Suprapubic skin (tissue), 4 donors: Measurements from ENCODE around the gene PDE6A. TPM values are rescaled to one million over a fixed set of nuclear protein-coding genes. Genes with fewer than 3 reads are reported as not detected.

Source experiments
- DNase-seq, 2 donors: peaks; one replicate each; pipeline ENCODE4 v3.0.0-alpha.2; 2019; ENCODE audit warnings: low spot score in 2 of 2
- H3K27ac ChIP-seq: fragments of 200-600 bp; sonication (generic); one replicate; pipeline ENCODE4 v1.5.1; 2019
- H3K27me3 ChIP-seq: fragments of 200-600 bp; sonication (generic); one replicate; pipeline ENCODE4 v1.5.1; 2019
- H3K36me3 ChIP-seq: fragments of 200-600 bp; sonication (generic); one replicate; pipeline ENCODE4 v1.5.1; 2019
- H3K4me1 ChIP-seq: fragments of 200-600 bp; sonication (generic); one replicate; pipeline ENCODE4 v1.5.1; 2019
- H3K4me3 ChIP-seq: fragments of 200-600 bp; sonication (generic); one replicate; pipeline ENCODE4 v1.5.1; 2019; ENCODE audit warnings: mild to moderate bottlenecking
- H3K9me3 ChIP-seq: fragments of 200-600 bp; sonication (generic); one replicate; pipeline ENCODE4 v1.5.1; 2019
- CTCF ChIP-seq, 2 donors: fragments of 200-600 bp in 1 of 2; fragments of 450-650 bp in 1 of 2; sonication (generic) in 1 of 2; IDR thresholded peaks; one replicate each; pipeline ENCODE4 v1.5.1; 2016 to 2019; ENCODE audit warnings: antibody characterized with exemption in 2 of 2, mild to moderate bottlenecking in 1 of 2, moderate library complexity in 1 of 2
- EP300 ChIP-seq: sonication (generic); formaldehyde crosslinking; IDR thresholded peaks from one replicate; pipeline ENCODE4 v1.6.1; 2017; ENCODE audit warnings: antibody characterized with exemption
- POLR2A ChIP-seq, 2 donors: fragments of 450-650 bp; IDR thresholded peaks; one replicate each; pipeline ENCODE4 v1.6.1; 2017; ENCODE audit warnings: antibody characterized with exemption in 2 of 2, mild to moderate bottlenecking in 2 of 2, moderate library complexity in 2 of 2
- POLR2AphosphoS5 ChIP-seq, 3 donors: sonication (generic); formaldehyde crosslinking; IDR thresholded peaks; one replicate each; pipeline ENCODE4 v1.6.1; 2017; ENCODE audit warnings: antibody characterized with exemption in 3 of 3
- WGBS: methylation state at CpG from one replicate; pipeline ENCODE4 v1.1.5; 2018; 5-methylcytosine and 5-hydroxymethylcytosine counted together
- total RNA-seq, 4 donors: library from RNA; depleted of rRNA; stranded (reverse); fragments of >200 nt; gene quantifications; one replicate each; pipeline ENCODE4 v1.1.0, GENCODE V29; 2016

PDE6A gene
- total RNA-seq, 4 donors from 2014 or later = 0.17 to 2.9 (median 1.3) TPM

GRCh38 chr5:149895416-149896345 lies 48.9 kb downstream of the PDE6A start:
- no peaks in the 10 kb centered on the region for H3K9me3 ChIP-seq
- H3K36me3 ChIP-seq = no peaks in the 10 kb centered on the region
- no peaks in the 10 kb centered on the region for H3K27me3 ChIP-seq
- H3K27ac ChIP-seq = no peak overlapping the region
- peaks cover 18% of the 10 kb centered on the region for H3K4me1 ChIP-seq
- no peak for DNase-seq
- H3K4me3 ChIP-seq = no peak overlapping the region
- no peak for TF ChIP-seq POLR2AphosphoS5 (IDR thresholded peaks at IDR 0.05)
- TF ChIP-seq POLR2A (IDR thresholded peaks at IDR 0.05) = no peak
- no peak for TF ChIP-seq EP300
- TF ChIP-seq CTCF (IDR thresholded peaks at IDR 0.05) = no peak
- WGBS = 47% methylated on average over 7 of the region's 7 CpGs

DNA sequence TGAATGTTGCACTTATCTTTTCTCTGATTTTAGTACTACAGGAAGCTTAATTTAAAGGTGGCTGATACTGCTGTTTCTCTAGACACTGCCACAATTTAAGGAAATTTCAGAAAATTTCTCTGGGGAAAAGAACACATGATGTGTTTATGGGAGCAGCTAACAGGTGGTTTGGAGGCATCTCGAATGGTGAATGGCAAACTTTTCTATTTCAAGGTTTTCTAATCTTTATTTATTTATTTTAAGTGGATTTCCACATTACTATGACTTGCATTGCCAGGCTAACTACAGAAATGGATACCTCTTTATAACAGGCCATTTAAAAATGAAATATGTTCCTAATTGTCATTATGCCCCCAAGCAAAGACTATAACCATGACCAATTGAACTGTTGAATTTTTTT lies 50.4 kb downstream of the PDE6A start:
- Histone ChIP-seq H3K27me3 (no peaks in the 10 kb centered on the region), H3K4me1 (peaks cover 18% of the 10 kb centered on the region), H3K36me3 (no peaks in the 10 kb centered on the region), H3K4me3 (no peak overlapping the region), H3K27ac (no peak overlapping the region), H3K9me3 (no peaks in the 10 kb centered on the region)
- WGBS = 95% methylated on average over 1 of the region's 1 CpG
- no peak for TF ChIP-seq POLR2A (IDR thresholded peaks at IDR 0.05)
- no peak for TF ChIP-seq CTCF (IDR thresholded peaks at IDR 0.05)
- no peak for TF ChIP-seq POLR2AphosphoS5 (IDR thresholded peaks at IDR 0.05)
- TF ChIP-seq EP300 = no peak
- no peak for DNase-seq

DNA sequence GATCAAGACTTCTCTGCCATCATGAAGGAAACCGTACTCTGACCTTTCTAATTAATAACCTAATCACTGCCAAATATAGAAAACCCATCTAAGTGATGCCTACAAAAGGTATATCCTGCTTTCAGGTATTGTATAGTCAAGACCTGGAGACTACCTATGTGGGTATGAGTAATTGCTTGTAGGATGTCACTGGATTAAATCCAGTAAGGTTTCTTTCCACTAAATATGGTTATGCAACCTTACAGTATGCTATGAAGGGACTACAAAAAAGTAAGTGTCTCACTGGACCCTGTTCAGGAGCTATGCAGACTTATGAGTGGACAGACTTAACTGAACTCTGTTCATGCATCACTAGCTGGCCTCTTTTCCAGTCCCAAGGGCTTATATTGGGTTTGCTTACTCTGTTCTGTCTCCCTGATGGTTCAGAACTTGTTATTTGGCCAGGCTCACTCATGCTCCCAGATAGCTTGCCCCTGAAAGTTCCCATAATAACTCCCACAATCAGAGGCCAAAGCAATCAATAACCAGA lies 51.1 kb downstream of the PDE6A start:
- 80% methylated on average over 1 of the region's 1 CpG for WGBS
- DNase-seq = no peak
- TF ChIP-seq POLR2A (IDR thresholded peaks at IDR 0.05) (no peak), POLR2AphosphoS5 (IDR thresholded peaks at IDR 0.05) (no peak), CTCF (IDR thresholded peaks at IDR 0.05) (no peak), EP300 (no peak)
- H3K27ac ChIP-seq = no peak overlapping the region
- no peak overlapping the region for H3K4me3 ChIP-seq
- no peaks in the 10 kb centered on the region for H3K9me3 ChIP-seq
- peaks cover 18% of the 10 kb centered on the region for H3K4me1 ChIP-seq
- no peaks in the 10 kb centered on the region for H3K36me3 ChIP-seq
- H3K27me3 ChIP-seq = no peaks in the 10 kb centered on the region

- WGBS = 84% methylated on average over 5 of the region's 5 CpGs
- Histone ChIP-seq H3K27me3 (no peaks in the 10 kb centered on the region), H3K9me3 (no peaks in the 10 kb centered on the region), H3K27ac (no peak overlapping the region), H3K4me1 (peaks cover 18% of the 10 kb centered on the region), H3K36me3 (no peaks in the 10 kb centered on the region), H3K4me3 (no peak overlapping the region)
- no peak for TF ChIP-seq POLR2A (IDR thresholded peaks at IDR 0.05)
- TF ChIP-seq POLR2AphosphoS5 (IDR thresholded peaks at IDR 0.05) = no peak
- TF ChIP-seq CTCF (IDR thresholded peaks at IDR 0.05) = no peak
- no peak for TF ChIP-seq EP300
- DNase-seq = no peak
Observed at GRCh38 chr5:149892594-149892993, 52.0 kb downstream of the PDE6A start.

DNA sequence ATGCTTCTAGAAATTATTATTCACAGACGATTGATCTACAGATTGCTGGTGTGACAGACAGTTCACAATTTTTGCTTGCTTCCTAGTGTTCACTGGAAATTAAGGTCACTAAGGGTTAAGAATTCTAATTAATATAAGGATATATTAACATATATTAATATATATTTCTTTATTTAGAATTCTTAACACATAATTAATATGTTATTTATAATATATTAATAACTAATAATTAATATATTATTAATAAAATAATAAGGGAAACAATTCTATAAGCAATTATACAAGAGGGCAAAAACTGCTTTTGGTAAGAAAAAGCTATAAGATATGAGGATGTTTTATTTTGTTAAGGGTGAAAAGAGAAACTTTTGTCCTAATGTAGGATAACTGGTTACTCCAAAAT lies 56.3 kb downstream of the PDE6A start:
- no peaks in the 10 kb centered on the region for H3K36me3 ChIP-seq
- DNase-seq = no peak
- no peak for TF ChIP-seq EP300
- TF ChIP-seq CTCF (IDR thresholded peaks at IDR 0.05) = no peak
- no peak for TF ChIP-seq POLR2AphosphoS5 (IDR thresholded peaks at IDR 0.05)
- no peak for TF ChIP-seq POLR2A (IDR thresholded peaks at IDR 0.05)
- H3K4me1 ChIP-seq = no peaks in the 10 kb centered on the region
- 73% methylated on average over 1 of the region's 1 CpG for WGBS
- no peaks in the 10 kb centered on the region for H3K27me3 ChIP-seq
- H3K9me3 ChIP-seq = no peaks in the 10 kb centered on the region
- H3K27ac ChIP-seq = no peak overlapping the region
- H3K4me3 ChIP-seq = no peak overlapping the region
